Epidermal melanocyte (primary cell): ENCODE data around the gene SPRY4.
"Not testable (repeated sequence)": the region's sequence is repeated elsewhere in the genome, so short reads cannot be mapped to it uniquely, and the experiment has no call there.

ENCODE experiments used
- DNase-seq: peaks from one replicate; pipeline ENCODE4 v3.0.0; 2011; ENCODE audit warnings: low spot score; ENCODE audit not compliant: insufficient read length

Gene SPRY4

DNA sequence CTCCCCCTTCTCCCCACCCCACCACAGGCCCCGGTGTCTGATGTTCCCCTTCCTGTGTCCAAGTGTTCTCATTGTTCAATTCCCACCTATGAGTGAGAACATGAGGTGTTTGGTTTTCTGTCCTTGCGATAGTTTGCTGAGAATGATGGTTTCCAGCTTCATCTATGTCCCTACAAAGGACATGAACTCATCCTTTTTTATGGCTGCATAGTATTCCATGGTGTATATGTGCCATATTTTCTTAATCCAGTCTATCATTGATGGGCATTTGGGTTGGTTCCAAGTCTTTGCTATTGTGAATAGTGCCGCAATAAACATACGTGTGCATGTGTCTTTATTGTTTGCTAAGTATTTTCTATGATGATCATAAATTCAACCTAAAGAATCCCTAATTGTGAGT, 60.7 kb downstream of the SPRY4 start:
- DNase-seq: not testable (repeated sequence)

DNA sequence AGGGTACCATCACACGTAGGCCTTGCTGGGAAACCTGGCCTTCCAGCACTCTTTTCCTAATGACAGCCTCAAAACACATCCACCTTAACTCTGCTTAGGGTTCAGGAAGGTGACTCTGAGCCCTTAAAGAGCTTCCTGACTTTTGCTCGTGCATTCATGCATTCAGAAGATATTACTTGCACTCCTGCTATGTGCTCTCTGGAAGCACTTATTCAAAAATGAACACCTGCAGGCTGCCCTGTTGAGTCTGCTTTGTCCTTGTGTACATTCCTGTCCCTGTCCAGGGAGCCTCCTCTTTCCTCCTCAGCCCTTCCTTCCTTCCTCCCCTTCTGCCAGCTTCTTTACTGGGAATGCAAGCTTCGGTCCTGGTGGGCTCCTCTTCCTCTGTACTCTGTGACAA, 61.5 kb downstream of the SPRY4 start:
- DNase-seq: no peak

DNA sequence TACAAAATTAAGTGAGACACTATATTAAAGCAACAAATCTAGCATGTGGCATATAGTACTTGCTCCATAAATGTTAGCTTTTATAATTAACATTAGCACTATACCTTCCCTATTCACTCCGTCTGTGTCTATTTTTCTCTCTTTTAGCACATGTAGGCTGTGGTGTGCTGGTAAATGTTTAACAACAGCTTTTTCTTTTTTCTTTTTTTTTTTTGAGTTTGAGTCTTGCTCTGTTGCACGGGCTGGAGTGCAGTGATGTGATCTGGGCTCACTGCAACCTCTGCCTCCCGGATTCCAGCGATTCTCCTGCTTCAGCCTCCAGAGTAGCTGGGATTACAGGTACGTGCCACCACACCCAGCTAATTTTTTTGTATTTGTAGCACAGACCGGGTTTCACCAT, 62.1 kb downstream of the SPRY4 start:
- no peak for DNase-seq
